ENCODE results near the gene PDE3A.

The PDE3A gene

GRCh38 chr12:20495997-20496396 is 127.7 kb downstream of the PDE3A start:
- no peak for DNase-seq (ENCODE audit: low spot score)

GRCh38 chr12:20497707-20498106 is 129.4 kb downstream of the PDE3A start:
- DNase-seq (ENCODE audit: low spot score) = no peak

GRCh38 chr12:20501958-20502357 is 133.6 kb downstream of the PDE3A start:
- DNase-seq (ENCODE audit: low spot score) = no peak

- DNase-seq (ENCODE audit: low spot score) = no peak
Observed at GRCh38 chr12:20503858-20504257, 135.5 kb downstream of the PDE3A start.

DNA sequence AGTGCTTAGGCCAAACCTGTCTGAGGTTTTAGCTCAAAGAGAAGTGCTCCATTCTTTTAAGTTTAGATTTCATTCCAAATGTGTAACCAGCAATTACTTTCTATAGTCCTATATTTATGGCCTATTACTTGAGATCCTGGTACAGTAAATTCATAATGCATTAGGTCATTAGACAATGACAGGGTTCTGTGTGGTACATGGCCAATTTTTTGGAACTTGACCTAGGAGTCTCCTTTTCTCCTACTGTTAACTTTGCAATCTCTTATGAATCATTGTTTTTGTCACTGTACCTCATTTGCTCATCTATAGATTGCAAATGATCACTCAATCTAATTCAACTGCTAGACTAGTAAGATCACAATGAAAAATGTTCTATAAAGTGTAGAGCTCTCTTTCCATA is 136.7 kb downstream of the PDE3A start:
- no peak for DNase-seq (ENCODE audit: low spot score)

GRCh38 chr12:20507056-20507455 is 138.7 kb downstream of the PDE3A start:
- DNase-seq (ENCODE audit: low spot score) = no peak

- DNase-seq (ENCODE audit: low spot score) = peak; percentile 10
Observed at GRCh38 chr12:20507711-20508110, 139.4 kb downstream of the PDE3A start.

- no peak for DNase-seq (ENCODE audit: low spot score)
Observed at GRCh38 chr12:20508359-20508758, 140.0 kb downstream of the PDE3A start.

DNA sequence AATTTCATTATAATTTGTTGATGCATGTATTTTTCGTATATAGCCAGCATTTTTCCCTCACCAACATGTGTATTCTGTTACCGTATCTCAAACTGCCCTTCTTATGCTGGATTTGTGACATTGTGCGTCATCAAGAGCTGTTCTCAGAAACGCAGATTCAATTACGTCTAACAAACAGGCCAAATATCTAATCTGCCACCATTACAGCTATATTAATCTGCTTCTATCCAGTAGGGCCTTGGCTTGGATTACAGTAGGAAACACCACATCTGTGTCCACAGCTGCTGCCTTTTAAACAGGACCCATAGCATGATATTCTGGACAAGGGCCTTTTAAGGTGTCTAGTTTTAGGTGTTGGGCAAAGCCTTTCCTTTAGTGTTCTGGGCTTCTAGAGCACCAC is 140.6 kb downstream of the PDE3A start:
- no peak for DNase-seq (ENCODE audit: low spot score)

DNA sequence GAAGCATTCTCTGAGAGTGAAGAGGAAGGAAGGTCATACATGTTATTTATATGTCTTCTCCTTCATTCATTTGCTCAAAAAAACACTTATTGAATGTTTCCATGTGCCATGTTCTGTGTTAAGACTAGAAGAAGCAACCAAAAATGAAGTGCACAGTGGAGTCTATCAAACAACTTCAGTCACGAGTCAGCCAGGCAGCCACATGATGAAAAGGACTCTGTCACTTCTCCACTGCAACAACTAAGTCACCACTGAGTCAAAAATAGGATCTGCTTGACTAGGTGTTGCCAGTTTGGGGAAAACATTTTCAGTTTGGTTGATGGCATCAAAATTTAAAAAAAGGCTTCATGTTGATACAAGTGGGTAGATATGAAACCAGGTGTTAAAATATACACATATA is 142.5 kb downstream of the PDE3A start:
- no peak for DNase-seq (ENCODE audit: low spot score)

DNA sequence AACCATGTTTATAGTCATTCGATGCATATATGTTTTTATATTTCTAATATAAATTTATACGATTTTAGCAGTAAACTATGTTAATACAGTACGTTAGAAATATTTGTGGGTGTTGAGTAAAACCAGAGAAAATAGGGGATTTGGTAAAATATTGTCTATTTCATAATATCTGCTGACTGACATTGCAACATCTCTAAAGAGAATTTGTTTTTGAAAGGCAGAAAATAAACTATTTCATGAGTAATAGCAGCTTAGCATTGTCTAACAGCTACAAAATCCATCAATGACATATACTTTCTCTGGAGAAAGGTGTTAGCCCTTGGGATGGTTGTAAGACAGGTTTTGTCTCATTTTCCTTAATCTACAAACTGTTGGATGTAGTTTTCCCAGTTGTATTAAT is 144.9 kb downstream of the PDE3A start:
- no peak for DNase-seq (ENCODE audit: low spot score)

DNA sequence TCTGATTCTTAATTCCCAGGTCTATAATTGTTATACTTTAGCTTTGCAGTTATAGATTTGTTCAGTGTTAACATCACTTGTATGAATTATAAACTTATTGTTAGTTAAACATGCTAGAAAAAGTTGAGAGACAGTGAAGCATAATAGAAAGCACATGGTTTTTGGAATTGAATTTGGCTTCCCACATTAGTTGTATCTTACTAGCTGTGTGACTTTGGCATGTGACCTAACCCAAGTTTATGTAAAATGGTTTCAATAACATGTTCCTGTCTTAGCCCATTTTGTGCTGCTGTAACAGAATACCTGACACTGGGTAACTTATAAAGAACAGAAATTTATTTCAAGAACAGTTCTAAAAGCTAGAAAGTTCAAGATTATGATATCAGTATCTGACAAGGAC is 146.3 kb downstream of the PDE3A start:
- no peak for DNase-seq (ENCODE audit: low spot score)

DNA sequence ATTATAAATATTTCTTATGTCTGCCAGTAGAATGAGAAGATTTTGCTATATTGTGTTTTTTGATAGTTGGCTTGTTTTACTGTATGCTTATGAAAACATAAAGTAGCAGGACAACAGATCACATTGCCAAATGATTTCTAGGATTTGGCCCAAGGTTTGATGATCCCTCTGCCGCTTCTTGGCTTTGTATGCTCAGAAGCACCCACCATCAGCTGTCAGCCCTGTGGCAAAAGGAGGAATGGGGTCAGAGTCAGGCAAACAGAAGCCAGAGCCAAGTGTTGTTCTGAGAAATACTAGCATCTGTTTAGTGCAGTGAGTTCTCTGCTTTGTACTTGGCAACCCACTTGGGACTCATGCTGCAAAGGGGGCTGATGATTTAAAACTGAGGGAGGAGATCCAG is 152.2 kb downstream of the PDE3A start:
- DNase-seq (ENCODE audit: low spot score) = peak; percentile 56

- no peak for DNase-seq (ENCODE audit: low spot score)
Observed at GRCh38 chr12:20523658-20524057, 155.3 kb downstream of the PDE3A start.

DNA sequence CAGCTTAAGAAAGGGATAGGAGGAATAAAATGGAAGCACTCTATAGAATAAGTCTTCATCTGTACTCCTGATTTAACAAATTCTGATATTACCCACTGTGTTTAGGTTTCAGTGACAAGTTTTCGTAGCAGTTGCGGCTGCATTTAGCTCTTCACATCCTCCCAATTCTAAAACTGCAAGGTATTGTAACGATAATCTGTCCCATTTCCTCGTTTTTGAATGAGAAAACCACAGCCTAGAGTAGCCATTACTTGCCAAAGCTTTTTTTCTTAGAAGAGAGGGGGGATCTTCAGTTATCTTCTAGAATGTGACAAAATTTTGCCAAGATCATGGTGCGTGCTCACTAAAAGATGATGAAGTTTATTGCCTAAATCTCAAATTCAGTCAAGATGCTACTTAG is 155.8 kb downstream of the PDE3A start:
- DNase-seq (ENCODE audit: low spot score) = no peak

DNA sequence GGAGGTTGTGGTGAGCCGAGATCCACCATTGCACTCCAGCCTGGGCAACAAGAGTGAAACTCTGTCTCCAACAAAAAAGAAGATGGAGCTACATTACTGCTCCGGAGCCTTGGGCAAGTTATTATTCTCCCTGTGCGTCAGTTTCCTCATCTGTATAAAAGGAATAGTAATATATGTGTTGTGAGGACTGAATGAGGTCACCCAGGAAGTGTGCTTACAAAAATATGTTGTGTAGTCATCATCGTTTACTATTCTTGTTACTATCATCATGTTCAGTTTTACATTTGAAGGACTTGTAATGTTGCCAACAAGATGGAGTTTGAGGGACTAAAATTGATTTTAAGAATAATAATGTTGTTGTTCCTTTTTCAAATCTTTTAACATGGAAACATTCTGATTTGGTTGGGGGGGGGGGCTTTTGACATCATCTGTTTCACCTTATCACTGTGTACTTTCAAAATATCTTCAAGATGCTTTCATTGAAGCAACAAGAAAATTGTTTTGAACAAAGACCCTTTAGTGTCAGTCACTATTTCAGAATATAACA is 156.8 kb downstream of the PDE3A start:
- no peak for DNase-seq (ENCODE audit: low spot score)

- DNase-seq (ENCODE audit: low spot score) = peak; percentile 22
Observed at GRCh38 chr12:20527417-20528163, 159.3 kb downstream of the PDE3A start.

GRCh38 chr12:20528208-20528607 is 159.9 kb downstream of the PDE3A start:
- DNase-seq (ENCODE audit: low spot score) = no peak

DNA sequence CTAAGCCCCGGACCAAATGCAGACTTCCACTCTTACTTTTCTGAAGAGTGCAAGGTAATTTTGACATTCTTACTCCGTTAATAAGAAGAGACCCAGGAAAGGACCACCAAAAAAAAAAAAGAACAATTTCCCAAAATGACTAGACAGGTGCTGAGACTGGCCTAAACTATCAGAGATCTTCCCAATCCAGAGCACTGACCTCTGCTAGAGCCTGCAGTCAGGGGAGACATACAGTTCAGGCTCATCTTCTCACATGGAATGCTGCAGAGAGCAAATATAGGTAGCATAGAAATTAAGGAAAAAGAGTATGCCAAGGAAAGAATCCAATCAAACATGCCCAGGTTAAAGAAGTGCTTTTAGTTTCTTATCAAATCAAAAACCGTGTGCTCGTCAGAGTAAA is 177.9 kb downstream of the PDE3A start:
- no peak for DNase-seq (ENCODE audit: low spot score)

DNA sequence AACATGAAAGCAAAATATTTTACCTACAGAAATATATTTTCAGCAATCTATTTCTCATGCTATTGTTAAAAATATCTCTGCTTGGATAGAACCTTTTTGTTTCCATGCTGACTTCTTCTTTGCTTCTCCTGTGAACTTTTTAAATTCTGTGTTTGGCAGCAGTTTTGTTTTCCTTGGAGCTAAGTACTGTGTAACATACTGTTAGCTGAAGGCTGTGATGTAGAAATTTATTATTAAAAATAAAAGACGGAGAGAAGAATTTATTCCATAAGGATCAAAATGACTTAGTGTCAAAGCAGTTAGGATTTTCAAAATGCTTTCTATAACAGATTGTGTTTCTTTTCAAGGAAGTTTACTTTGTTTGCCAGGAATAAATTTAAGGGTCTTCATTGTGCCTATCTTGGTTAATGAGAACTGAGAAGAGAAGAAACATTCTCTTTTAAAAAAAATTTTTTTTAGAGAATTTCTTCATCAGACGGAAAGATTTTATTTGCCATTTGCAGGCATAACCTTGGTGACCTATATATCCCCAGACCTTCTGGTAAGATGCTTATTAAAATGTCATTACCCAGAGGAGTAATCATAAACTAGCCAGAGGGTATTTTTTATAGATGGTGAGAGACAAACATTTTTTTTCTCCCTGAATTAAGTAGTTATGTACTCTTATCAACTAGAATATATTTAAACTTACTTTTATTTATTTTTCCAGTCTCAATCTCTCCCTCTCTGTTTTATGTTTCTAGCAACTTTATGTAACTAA is 179.7 kb downstream of the PDE3A start:
- DNase-seq (ENCODE audit: low spot score) = no peak

DNA sequence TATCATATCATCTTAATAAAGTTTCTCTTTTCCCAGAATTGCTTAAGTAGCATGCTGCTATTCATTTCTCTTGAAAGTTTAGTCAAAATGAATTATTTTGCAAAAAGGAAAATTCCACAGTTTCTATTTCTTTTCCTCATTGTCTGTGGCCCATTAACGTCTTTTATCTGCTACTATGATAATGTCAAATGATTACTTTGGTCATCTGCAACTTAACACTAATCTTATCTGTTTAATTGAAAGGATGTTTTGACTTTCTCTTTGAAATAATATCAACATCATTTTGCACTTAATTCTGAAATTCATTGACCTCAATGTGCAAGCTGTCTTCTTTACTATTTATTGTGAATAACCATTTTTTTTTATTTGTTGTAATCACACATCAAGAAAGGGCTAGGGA is 180.3 kb downstream of the PDE3A start:
- no peak for DNase-seq (ENCODE audit: low spot score)

- peak; percentile 47 for DNase-seq (ENCODE audit: low spot score)
Observed at GRCh38 chr12:20549108-20549719, 180.9 kb downstream of the PDE3A start.
